GM21381 (cell line): Measurements from ENCODE around the gene PRKRIP1.
"Not testable (repeated sequence)": the region's sequence is repeated elsewhere in the genome, so short reads cannot be mapped to it uniquely, and the experiment has no call there.

Experiments used
- ATAC-seq: cut with Tn5 transposase; IDR thresholded peaks from one replicate; pipeline ENCODE4 v1.9.1; 2021; ENCODE audit warnings: mild to moderate bottlenecking, moderate library complexity; ENCODE audit not compliant: unreplicated experiment

The PRKRIP1 gene

DNA sequence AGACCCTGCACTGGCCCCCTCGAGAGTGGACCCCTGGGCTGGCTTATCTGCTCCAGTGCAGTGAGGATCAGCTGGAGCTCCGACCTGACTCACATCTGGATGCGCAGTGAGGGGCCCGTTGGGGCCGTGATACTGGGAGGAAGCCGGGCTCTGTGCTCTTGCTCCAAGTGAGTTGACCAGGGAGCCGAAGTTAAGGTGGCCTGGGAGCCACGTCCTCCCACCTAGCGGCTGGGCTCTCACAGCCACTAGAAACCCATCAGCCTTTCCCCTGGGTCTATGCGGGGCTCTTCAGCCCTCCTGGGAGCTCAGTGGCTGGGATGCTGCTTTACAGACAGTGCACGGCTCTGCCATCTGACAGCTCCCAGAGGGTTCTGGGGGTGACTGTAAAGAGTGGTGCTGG, 59.4 kb downstream of the PRKRIP1 start:
- ATAC-seq: no peak

DNA sequence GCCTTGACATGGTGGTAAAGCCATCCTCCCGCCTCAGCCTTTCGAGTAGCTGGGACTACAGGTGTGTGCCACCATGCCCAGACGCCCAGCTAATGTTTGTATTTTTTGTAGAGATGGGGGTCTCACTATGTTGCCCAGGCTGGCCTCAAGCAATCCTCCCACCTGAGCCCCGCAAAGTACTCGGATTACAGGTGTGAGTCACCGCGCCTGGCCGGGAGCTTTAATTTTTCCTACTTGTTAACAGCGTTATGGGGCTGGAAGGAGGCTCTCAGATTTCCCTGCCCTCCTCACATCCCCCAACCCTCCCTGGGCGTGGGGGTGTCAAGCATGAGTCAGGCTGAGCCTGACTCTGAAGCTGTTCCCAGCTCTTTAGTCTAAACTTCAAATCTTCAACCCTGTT, 60.2 kb downstream of the PRKRIP1 start:
- no peak for ATAC-seq

DNA sequence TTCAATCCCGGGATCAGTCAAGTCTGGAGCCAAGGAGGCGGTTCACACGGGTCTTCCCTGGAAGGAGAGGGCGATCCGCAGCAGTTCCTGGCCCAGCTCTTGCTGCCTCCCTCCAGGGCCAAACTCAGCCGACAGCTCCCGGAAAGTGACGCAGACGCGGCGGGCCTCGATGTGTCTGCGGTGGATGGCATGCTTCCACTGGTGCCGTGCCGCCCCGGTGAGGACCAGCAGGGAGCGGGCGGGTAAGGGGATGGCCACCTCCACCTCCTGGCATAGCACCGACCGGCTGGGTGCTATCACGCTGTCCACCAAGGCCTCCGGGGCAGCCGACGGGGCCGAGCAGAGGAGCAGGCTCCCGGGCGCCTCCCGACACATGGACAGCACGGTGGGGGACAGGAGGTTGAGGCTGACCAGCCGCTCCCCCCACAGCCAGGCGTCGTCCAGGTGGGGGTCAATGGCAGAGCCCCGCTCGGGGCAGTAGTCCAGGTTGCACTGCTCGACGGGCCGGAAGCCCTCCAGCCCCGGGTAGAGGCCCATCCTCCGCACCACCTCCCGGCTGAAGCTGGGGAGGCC, 61.3 kb downstream of the PRKRIP1 start:
- ATAC-seq: no peak

DNA sequence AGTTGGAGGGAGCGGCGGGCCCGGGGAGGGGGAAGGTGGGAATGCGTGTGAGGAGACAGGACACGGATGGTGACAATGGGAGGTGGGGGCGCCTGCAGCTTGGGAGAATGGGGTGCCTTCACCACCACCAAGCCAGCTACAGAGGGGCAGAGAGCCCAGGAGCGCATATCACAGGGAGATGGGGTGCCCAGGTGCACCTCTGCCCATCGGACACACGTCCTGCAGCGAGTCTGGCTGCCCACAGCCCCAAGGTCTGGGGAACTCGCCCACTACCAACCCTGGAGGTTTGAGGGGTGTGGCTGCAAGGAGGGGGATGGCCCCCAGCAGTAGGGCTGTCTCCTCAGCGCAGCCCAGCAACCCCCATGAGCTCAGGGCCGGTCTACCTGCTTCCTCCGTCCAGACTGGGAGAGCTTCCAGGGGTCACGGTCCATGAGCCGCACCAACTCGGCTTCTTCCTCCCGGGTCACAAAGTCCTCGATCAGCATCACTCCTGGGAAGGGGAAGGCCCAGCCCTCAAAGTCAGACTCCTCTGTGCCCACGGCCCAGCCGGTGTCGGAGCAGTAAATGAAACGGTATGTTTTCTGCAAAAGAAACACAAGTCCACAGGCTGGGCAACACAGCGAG, 63.2 kb downstream of the PRKRIP1 start:
- no peak for ATAC-seq

DNA sequence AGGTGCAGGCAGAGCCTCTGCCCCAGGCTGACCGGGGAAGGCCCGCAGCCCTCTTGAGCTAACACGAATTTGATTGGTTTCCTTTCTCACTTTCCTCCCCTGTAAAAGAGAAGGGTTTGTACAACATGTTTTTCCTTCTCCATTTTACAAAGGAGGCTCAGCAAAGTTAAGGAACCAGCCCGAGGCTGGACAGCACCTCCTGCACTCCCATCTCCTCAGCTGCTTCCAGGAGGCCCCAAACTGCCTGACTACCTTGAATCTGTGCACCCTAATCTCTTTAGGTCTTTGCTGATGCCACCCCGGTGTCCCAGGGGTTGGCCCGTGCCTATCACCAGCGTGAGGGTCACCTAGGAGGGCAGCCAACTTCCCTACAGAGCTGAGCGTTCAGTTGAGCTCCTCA, 64.3 kb downstream of the PRKRIP1 start:
- ATAC-seq: no peak

DNA sequence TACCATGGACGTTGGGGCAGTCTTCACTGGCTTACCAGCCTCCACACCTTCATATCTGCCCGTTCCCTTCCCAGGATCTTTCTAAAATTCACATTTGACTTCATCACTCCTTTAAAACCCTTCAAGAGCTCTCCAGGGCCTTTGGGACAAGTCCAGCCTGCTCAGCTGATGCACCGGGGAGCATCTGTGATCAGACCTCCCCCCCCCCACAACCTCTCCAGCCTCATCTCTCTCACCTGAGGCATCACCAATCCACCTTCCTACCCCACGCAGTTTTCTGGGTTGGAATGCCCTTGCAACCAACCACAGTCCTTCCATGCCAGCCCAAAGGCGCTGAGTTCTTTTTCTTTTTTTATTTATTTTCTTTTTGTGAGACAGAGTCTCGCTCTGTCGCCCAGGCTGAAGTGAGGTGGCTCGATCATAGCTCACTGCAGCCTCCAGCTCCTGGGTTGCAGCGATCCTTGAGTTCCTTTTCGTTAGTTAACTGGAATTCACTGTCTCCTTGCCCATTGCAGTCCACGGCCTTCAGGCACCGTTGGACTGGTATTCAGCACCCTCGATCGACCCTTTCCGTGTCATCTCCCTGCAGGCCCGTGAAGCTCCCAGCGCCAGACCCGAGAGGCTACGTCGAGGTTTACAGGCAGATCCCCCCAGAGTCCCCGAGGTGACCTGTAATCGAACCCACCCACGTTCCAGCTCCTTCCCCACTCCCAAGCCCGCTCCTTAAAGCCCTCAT, 67.8 kb downstream of the PRKRIP1 start:
- ATAC-seq: no peak

DNA sequence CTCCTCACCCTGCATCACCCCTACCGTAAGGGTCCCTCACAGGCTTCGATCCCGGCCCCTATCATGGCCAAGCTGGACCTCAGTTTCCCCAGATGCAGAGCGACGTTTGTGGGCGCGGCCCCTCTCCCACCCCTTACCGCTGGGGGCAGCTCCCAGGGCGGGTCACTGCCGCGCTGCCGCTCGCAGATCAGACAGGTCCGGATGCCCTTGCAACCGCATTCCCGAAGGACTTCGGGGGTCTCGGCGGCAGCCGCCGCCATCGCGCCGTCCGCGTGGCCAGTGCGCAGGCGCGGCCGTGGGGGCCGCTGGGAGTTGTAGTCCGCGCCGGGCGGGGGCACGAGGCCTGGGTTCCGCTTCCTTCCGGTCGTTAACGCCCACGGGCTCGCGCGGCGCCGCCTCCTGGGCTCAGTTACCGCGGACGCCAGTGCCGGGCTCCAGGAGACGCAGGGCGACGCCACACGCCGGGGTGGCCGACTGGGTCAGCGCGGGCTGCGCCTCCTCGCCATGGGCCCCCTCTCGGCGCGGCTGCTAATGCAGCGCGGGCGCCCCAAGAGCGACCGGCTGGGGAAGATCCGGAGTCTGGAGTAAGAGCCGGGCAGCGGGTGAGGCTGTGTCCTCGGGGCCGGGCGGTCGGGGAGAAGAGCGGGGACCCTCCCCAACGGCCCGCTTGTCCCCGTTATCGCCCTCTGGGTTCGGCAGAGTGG, 68.6 kb downstream of the PRKRIP1 start, which contains the start of the genes ALKBH4 and LRWD1:
Gene ALKBH4 (minus strand): TSS at position 287 of the 704 bp plus-strand sequence. CDS start 27 bp downstream, at position 260.
Gene LRWD1 (plus strand): TSS at position 408 of the 704 bp plus-strand sequence. CDS start 97 bp downstream, at position 505.
- ATAC-seq: peak; percentile 95

DNA sequence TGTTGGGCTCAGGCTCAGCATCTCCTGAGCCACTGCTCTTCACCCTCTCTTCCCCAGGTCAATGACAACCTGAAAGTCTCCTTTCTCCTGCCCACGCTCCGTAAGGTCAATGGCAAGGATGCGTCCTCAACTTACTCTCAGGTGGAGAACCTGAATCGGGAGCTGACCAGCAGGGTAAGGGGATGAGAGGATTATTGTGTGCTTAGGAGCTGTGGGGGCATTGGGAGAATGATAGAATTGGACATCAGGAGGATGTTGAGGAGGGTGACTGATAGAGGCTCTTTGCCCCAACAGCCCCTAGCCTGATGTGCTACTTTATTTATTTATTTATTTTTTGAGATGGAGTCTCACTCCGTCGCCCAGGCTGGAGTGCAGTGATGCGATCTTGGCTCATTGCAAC, 69.9 kb downstream of the PRKRIP1 start:
- no peak for ATAC-seq

DNA sequence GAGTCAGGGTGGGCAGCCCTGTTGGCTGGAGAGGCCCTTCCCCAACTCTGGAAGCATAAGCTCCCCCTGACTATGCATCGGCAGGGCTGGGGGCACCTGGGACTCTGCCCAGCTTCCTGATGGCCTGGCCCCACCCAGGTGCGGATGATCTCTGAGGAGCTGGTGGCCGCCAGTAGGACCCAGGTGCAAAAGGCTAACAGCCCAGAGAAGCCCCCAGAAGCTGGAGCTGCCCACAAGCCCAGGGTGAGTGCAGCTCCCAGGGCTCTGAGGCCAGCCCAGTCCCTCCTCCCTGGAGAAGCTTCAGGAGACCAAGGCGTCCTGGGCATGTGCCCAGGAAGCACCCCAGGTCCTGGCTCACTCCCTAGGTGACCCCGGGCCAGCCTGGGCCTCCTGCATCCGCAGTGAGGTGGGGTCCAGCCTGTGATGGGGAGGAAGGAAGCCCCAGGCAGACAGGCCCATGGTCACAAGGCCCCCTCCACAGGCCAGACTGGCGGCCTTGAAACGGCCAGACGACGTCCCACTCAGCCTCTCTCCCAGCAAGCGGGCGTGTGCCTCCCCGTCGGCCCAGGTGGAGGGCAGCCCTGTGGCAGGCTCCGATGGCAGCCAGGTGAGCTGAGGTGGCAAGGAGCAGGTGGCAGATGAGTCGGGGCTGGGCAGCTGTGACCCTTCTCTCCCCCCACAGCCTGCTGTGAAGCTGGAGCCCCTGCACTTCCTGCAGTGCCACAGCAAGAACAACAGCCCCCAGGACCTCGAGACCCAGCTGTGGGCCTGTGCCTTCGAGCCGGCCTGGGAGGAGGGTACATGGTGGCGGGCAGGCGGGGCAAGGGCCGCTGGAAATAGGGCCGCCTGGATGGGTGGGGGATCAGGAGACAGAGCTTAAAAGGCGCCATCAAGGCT, 71.7 kb downstream of the PRKRIP1 start:
- no peak for ATAC-seq

DNA sequence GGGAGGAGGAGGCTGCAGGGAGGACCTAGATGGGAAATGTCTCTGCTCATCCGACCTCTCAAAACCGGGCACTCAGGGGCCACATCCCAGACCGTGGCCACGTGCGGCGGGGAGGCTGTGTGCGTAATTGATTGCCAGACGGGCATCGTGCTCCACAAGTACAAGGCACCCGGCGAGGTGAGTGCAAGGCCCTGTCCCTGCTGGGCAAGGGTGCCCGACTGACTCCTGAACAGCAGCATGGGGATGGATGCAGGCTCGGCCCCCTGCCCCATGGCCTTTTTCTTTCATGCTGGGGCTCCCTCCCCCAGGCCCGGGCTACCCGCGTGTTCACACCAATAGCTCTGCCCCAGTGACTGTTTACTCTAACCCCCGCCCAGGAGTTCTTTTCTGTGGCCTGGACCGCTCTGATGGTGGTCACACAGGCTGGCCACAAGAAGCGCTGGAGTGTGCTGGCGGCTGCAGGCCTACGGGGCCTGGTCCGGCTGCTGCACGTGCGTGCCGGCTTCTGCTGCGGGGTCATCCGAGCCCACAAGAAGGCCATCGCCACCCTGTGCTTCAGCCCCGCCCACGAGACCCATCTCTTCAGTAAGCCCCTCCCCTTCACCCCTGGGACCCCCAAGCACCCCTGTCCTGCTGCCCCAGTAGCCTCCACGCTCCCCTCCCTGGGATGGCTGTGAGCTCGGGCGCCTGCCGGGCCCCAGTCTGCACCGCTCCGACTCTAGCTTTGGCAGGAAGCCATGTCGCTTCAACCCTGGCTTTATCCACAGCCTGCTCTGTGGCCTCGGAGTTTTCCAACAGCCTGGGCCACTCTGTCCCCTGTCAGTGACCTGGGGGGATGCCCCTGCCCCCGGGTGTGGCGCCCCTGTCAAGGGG, 72.6 kb downstream of the PRKRIP1 start:
- no peak for ATAC-seq

DNA sequence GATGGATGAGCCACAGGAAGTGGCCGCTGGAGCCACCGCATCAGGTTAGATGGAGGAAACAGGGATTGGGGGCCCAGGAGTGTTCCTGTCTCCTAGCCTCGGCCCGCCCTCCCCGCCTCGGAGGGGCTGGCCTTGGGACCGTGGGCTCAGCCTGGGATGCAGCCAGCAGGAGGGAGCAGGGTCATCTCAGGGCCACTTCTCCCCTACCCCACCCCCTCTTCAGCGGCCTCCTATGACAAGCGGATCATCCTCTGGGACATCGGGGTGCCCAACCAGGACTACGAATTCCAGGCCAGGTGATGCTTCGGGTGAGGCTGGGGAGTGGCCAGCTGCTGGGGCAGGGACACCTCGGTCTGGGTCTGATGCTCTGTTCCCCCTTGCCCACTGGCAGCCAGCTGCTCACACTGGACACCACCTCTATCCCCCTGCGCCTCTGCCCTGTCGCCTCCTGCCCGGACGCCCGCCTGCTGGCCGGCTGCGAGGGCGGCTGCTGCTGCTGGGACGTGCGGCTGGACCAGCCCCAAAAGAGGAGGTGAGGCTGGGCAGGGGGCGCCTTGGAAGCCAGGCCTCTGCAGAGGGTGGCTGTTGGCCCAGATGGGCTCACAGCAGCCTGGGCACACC, 73.3 kb downstream of the PRKRIP1 start:
- ATAC-seq: no peak

DNA sequence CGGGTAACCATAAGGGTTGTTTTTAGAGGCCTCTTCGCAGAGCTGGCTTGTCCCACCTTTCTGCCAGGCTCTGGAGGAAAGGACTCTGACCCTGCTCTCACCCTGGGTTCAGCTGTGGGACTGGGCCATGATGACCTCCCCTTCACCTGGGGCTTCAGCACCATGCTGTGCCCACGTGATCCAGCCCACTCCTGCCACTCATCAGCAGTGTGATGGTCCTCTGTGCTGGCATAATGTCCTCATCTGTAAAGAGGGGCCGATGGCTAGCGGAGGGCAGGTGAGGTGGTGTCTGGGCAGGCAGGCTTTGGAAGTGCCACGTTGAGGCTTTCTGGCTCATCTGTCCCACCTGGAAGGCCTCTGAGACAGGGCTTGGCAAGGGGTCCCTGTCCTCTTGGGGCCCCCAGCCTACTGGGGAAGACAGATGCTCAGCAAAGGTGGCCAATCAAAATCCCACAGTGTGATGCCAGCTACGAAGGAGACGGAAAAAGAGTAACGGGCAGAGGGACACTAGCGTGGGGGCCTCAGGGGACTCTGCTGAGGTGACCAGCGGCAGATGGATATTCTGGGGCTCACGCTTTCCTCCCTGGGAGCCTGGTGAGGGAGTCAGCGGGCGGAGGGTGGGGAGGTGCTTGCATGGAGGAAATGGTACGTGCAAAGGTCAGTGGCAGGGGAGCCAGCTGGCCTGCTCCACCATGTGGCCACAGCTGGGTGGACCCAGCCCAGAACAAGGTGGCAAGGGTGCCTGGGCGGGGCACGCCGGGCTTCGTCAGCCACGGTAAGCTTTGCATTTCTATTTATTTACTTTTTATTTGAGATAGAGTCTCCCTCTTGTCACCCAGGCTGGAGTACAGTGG, 74.0 kb downstream of the PRKRIP1 start:
- no peak for ATAC-seq

DNA sequence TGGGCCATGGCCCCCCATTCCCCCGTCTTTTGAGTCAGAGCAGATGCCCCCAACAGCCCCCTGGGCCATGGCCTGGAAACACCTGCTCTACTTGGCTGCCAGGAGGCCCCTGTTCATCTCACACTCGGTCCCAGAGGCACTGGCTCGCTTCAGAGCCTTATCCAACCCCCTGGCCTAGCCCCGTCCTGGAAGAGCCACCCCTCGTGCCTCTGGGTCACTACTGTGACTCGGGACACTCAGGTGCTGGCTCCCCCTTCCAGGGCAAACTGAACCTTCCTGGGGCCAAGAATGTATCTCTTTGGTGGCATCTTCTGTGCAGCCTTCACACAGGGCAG, 75.6 kb downstream of the PRKRIP1 start:
- no peak for ATAC-seq

DNA sequence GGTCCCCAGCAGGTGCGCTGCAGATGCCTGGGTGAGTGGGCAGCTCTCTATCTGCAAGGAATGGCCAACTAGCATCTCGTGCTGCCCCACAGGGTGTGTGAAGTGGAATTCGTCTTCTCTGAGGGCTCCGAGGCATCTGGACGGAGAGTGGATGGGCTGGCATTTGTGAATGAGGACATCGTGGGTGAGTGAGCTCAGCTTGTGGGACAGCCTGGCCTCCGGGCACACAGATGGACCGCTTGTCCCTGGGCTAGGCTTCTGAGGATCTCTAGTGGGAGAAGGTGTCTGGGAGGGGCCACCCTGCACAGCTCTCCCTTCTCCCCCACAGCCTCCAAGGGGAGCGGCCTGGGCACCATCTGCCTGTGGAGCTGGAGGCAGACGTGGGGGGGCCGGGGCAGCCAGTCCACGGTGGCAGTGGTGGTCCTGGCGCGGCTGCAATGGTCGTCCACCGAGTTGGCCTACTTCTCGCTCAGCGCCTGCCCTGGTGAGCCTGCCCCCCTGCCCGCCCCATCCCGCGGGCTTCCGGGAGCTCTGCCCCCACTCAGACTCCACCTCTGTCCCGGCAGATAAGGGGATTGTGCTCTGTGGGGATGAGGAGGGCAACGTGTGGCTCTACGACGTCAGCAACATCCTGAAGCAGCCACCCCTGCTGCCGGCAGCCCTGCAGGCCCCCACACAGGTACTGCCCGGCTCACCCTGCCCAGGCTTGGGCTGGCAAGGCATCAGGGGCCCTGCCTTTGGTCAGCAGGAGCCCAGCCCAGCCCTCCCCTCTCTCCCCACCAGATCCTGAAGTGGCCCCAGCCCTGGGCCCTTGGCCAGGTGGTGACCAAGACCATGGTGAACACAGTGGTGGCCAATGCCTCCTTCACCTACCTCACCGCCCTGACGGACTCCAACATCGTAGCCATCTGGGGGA, 76.2 kb downstream of the PRKRIP1 start:
- ATAC-seq: no peak

DNA sequence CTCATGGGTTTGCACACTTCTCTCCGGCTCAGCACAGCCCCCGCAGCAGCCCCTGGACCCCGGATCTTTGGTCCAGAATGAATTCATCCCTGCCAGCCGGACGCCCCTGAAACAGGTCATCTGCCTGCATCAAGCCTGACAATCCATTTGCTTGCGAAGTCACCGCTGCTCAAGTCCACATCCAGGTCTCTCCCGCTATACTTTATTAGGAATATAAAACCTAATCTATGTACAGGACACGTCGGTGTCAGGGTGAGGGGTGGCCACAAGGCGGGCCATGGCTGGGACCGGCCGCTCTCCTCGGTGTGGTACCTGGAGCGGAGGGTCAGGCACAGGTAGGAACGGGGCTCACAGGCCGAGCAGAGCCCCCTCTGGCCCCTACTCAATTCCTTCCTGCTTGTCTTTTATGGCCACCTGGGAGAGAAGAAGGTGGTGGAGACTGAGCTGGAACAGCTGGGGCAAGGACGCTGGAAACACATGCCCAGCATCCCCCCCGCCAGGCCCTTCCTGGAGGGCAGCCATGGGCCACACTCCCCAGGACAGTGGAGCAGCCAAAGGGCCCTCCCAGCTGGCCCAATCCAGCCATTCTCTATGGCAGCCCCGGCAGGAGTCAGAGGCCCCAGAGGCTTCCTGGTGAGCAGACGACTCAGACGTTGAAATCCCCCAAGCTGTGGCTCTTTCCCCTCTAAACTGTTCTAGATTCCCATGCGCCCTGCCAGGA, 77.3 kb downstream of the PRKRIP1 start:
- no peak for ATAC-seq

DNA sequence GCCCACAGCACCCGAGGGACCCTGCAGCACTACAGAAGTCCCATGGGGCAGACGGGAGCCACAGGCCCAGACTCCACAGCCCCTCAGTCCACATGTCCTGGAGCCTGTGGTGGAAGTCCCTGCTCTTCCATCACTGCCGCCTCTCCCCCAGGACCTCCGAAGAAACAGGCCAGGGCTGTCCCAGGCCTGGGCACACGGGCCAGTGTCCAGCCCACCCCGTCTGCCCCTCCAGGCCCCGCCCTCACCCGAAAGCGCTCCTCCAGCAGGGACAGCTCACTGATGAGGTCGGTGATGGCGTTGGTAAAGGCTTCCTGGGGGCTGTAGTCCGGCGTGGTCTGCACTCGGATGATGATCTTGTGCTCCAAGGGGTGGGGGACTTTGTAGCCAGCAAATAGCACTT, 78.0 kb downstream of the PRKRIP1 start:
- ATAC-seq: not testable (repeated sequence)
